Mesenteric fat pad (tissue), 1 donor: ENCODE data around the gene TANGO2. TPM values are rescaled to one million over a fixed set of nuclear protein-coding genes. Genes with fewer than 3 reads are reported as not detected.

Source experiments
- DNase-seq: peaks from one replicate; pipeline ENCODE4 v3.0.0-alpha.2; 2020; ENCODE audit warnings: low spot score
- total RNA-seq: library from RNA; stranded (reverse); fragmentation: NEBNext Ultra II Directional; extraction: Animal tissue kit (Norgen Biotek cat#: 25700); gene quantifications from one replicate; pipeline ENCODE4 v1.2.1, GENCODE V29; 2021
- donor health status: DM: yes; HTN: yes; CAD: no.

TANGO2 gene
- total RNA-seq, 1 donor from 2014 or later, result 34.8 TPM

DNA sequence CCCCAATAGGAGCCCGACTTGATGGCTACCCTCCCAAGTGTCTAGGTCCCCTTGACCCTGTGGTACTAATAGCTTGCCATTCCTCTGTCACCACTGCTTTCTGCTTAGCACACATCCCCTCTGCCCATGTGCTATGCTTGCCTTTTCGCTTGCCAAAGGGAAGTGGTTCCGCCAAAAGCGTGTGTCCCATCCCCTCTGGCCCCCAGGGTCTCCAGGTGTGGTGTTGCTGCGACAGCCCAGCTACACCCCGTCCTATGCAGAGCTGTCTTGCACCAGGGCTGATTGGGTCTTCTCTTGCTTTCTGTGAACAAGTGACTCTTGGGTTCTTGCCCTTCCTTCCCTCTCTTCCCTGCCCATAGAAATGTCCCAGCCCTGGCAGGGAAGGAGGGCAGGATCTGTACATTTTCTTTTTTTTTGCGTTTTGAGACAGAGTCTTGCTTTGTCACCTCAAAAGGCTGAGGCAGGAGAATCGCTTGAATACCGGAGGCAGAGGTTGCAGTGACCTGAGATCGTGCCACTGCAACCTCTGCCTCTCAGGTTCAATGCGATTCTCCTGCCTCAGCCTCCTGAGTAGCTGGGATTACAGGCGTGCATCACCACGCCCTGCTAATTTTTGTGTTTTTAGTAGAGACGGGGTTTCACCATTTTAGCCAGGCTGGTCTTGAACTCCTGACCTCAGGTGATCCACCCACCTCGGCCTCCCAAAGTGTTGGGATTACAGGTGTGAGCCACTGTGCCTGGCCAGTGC is 3.9 kb downstream of the TANGO2 start:
- DNase-seq, result no peak

DNA sequence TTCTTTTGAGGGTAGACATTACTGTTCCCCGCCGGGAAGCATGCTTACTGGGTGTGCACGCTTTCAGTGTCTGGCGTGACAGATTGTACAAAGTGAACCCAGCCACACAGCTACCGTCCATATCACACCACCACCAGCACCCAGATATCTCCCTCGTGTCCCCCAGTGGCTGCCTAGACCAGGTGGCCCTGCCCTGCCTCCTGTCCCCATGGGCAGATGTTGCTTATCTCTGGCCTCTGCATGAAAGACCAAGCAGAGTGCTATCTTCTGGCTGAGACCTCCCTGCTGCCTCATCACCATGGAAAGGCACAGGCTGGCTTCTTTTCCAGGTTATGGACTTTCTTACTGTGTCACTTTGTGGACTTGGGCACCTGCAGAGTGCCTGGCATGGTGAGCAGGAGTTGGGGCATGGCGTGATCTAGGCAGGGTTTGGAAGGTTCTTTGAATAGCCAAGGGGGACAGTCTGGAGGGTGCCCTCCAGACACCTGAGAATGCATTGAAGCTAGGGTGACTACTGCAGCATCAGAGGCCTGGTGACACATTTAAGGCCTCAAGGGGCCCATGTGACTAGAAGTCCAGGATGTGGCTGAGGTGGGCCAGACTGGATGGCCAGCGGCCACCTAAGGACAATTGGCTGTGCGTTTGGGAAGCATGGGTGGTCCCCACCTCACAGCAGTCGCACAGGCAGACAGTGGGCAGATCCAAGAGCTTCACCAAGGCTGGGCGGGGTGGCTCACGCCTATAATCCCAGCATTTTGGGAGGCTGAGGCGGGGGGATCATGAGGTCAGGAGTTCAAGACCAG is 4.7 kb downstream of the TANGO2 start:
- no peak for DNase-seq

DNA sequence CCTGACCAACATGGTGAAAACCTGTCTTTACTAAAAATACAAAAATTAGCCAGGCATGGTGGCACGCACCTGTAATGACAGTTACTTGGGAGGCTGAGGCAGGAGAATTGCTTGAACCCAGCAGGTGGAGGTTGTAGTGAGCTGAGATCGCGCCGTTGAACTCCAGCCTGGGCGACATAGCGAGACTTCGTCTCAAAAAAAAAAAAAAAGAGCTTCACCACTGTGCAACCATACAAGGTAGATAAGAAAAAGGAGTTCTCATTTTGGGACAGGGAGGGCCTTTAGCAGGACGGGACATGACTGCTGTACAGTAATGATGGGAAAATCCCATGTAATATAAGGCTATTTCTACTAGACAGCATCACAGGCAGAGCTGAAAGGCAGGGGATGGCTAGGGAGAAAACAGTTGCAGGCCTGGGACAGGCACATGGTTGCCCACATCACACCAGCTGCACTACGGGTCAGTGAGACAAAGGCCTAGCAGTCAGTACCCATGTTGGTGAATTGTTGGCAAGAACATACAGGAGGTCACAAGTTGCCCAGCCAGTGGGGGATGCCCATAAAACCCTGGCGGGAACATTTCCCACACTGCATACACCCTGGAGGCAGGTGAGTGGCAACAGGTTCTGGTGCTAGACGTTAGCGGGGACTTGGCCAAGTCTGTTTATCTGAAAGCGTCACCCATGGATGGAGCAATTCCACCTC is 5.4 kb downstream of the TANGO2 start:
- no peak for DNase-seq

DNA sequence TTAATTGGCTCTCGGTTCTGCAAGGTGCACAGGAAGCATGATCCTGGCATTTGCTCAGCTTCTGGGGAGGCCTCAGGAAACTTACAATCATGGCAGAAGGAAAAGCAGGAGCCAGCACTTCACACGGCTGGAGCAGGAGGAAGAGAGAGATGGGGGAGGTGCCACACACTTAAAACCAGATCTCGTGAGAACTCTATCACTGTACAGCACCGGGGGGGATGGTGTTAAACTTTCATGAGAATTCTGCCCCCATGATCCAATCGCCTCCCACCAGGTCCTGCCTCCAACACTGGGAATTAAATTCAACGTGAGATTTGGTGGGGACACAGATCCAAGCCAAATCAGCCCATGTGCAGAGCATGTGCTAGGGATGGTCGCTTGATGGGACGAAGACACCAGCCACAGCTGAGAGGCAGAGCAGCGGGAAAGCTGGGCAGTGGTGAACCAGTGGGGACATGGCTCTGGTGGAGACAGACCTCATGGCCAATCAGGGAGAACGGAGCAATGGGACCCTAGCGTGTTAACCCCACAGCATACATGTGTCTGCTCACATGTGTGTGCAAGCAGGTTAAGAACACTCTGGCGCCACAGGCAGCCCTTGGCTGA is 6.2 kb downstream of the TANGO2 start:
- no peak for DNase-seq

DNA sequence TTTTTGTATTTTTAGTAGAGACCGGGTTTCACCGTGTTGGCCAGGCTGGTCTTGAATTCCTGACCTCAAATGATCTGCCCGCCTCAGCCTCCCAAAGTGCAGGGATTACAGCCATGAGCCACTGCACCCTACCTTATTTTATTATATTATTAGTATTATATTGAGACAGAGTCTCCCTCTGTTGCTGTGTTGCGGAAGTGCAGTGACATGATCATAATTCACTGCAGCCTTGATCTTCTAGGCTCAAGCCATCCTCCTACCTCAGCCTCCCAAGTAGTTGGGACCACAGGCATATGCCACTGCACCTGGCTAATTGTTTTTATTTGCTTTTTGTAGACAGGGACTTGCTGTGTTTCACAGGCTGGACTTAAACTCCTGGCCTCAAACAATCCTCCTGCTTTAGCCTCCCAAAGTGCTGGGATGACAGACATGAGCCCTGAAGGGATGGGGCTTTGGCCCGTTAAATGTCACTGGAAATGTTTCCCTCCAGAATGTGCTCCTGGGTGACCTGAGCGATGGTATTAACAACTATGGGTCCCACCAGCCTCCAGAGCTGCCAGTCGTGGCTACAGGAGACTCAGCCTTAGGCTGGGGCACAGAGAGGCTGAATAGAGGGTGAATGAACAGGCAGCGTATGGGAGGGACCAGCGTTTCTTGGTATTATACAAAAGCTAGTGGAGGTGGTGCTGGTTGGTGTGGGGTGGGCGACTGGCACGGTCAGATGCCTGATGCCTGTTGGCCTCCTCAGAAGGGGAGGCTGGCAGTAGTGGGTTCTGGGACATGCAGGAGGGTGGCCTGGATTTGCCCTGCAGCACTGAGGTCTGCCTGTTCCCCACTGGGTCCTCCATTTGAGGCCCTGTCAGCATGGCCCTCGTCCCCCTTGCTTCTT is 7.3 kb downstream of the TANGO2 start:
- DNase-seq, result no peak

DNA sequence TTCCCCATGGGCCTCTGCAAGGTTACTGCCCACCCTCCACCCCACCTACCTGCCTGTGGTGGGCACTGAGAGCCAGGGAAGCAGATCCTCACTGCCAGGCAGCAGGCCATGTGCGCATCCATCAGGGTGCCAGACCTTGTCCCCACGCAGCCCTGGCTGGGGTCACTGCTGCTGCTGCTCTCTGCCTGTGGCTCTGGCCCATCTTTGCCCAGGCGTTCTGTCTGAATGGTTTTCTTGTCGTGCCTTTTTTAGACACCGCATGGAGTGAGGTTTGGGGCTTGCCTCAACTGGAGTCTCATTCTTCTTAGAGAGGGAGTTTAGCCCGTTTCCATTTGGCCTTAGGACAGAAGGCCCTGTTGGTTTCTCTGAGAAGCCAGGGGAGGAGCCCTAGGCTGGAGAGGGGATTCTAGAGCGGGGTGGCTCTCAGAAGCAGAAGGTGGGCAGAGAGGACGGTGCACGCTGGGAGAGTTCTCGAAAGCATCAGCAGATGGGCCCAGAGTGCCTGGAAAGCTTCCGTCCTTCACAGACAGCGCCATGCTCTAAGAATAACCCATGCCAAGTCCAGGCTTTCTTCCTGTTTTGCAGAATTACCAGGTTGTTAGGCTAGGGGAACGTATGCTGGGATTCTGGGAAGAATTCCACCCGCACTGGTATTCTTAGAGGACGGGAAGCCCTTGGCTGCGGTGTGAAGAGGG is 8.1 kb downstream of the TANGO2 start:
- no peak for DNase-seq

DNA sequence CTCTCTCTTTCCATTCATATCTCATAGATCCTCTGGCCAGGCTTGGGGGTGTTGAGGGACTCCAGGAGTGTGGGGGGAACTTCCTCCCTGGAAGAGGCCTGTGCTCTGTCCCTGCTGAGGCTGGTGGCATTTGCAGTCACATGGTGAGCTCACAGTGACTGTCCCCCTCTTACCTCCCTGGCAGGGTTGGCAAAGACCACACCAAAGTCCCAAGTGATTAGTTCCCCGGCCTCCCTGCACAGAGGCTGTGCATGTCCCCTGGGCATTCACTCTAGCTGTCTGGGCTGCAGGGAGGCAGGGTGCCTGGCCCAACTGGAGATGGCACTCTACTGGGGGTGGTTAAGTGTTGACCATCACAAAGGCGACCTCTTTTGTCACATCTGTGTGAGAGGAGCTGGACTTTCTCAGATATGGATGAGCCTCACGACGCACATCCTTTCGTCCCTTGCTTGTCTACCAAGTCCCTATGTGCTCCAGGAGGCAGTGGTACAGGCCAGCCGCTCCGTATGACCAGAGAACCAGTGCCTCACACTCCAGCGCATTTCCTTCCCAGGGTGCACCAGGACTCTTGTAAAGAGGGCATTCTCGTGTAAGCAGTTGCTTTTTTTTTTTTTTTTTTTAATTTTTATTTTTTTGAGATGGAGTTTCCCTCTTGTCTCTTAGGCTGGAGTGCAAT is 8.8 kb downstream of the TANGO2 start:
- DNase-seq, result no peak

DNA sequence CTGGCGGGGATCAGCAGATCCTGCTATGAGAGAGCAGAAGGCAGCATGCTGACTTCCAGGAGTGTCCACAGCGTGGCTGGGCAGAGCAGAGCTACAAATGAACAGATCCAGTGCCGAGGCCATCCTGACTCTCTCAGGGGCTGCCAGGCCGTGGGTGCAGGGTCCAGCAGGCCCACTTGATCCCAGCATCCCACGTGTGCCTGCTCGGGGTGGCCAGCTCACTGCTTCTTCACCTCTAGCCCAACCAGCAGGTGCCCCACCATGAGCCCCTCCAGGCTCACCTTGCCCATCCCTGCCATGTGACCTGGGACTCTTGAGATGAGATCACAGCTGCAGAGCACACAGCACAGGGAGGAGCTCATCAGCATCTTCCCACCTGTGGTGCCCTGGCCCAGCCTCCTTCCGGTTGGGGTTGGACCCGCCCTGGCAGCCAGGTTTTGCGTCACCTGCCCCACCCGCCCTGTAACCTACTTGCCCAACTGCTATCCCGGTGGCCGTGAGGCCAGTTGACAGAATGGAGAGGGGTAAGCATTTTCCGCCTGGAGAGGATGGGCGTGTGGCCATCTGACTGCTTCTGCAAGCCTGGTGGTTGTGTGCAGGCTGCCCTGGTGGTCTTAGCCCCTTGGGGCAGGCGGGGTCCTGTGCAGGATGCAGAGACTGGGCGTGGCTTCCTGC is 11.0 kb downstream of the TANGO2 start:
- no peak for DNase-seq

DNA sequence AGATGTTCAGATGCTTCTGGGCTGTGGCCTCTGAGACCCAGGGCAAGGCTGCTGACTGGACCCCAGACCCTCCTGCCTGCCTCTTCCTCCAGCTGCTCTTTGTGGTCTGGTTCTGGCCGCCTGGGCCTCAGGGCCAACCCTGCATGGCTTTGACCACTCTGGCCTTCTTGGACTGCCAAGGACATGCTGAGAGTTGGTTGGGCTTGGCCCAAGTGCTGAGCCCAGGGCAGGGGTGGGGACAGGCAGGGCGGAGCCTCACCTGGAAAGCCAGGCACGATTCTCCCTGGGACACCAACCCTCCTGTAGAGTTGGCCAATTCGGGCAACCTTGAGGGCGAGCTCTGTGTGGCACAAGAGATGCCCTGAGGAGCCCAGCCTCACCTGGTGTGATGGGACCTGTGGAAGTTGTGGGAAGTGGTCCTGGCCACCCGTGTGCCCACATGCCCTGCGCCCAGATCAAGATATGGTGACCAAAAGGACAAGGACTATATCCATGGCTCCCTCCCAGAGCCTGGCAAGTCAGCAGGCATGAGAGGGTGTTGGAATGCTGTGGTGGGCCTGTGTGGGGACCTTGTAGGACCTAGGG is 11.6 kb downstream of the TANGO2 start:
- DNase-seq, result no peak

DNA sequence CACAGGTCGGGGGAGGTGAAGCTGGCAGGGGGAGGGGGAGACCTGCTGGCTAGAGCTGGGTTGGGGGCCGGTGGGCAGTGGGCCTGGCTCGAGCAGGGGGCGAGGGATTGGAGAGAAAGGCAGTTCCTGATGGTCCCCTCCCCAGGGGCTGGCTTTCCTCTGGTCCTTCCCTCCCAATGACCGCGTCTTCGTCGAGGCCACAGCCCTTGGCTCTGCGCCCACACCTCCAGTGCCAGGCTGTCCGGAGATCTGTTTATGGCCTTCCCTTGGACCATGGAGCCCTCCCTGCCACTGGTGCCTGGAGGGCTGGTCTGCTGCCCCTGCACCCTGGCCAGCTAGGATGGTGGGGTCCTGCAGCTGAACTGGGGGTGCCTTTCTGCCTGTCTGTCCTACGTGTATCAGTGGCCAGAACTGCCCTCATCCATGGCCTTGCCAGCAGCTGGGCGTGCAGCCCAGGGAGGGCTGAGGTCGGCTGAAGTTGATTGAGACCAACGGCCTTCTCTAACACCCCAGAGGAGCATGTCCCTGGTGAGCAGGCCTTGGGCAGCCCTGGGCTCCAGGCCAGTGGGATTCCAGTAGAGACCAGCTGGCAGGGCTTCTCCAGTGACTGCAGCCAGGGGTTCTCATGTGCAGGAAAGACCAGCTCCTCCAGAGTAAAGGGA is 12.3 kb downstream of the TANGO2 start:
- no peak for DNase-seq

DNA sequence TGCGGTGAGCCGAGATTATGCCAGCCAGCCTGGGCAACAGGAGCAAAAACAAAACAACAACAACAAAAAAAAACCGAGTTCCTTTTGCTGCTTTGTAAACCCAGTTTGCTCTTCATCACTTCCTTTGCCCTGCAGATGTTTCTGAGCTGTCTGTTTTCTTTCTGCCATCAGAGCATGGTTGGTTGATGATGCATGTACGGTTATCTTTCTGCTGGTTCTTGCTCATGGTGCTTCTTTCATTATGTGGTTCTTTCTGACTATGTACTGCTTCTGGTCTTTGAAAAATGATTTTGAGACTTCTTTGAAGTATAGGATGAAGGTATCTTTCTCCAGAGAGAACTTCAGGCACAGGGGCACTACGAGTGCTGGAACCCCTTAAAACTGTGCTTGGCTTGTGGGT is 13.2 kb downstream of the TANGO2 start:
- DNase-seq, result no peak

DNA sequence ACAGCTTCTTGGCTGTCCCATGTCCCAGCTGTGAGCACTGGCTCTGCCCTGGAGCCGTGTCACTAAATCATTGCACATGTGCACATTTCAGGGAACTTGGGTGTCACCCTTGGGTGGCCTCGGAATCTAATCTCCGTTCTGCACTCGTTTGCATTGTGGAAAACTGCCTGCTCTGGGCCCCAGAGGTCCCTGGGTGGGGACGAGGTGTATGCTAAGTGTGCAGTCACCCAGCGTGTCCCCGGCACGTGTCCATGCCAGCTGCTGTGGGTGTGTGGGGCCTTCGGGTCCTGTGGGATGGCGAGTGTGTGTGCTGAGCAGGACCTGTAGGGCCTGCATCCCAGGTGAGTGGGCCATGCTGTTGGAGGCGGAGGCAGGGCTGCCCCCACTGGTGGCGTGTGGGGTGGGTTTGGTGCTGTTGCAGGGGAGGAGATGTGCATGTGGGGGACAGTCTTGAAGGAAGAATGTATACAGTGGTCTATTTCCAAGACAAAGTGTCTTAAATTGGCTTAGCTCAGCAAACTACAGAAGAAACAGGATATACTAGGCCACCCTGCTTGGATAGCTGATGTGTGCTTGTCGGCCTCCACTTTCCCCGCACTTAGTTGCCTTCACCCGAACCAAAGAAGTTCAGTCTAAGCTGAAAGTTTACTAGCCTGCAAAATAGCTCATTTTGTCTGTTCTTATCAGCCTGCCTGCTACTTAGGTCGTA is 14.6 kb downstream of the TANGO2 start:
- no peak for DNase-seq

DNA sequence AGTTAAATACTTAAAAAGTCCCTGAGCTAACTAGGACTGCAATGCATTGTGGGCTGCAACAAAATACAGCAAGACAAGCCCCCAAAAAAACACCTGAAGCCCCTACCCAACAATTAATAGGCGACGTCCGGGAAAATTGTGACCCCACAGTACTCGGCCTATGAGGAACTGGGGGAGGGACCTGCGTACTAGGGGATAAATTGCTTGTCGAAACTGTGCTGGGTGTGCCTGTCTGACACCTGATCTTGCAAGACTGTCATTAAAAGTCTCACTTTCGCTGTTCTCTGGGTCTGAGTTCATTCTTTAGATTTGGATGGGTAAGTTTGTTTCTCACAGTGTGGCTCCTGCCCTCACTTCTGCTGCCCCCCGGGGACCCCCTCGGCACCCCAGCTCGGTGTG is 15.2 kb downstream of the TANGO2 start:
- DNase-seq, result no peak

DNA sequence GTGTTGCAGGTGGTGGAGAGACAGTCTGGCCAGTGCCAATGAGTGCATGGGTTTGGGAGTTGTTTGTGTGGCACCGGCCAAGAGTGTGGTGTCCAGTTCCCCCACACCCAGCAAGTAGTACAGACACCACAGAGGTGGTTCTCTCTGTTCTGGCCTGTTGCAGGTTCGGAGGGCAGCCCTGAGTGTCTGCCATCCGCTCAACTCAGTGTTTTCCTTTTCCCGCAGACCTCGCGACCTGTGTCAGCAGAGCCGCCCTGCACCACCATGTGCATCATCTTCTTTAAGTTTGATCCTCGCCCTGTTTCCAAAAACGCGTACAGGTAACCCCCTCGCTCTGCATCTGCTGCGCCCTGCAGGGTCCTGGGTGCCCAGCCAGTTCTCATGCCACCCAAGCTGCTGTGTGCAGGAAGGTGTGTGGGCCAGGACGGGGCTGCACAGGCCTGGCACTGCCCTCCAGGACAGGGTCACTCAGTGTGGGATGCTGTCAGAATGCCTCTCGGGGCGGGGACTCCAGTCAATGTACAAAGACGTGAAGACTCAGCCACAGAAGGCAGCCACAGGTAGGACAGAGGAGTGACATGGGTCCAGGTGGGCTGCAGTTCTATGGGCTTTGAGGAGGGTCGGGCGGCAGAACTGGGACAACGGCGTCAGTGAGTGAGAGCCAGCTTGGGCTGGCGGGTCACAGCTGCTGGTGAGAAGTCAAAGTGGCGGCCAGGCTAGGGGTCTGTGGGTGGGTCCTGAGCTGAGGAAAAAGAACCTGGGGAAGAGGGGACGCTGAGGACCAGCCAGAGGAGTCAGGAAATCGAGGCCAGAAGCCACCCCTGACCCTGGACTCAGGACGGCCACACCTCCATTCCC is 15.9 kb downstream of the TANGO2 start:
- DNase-seq, result no peak

DNA sequence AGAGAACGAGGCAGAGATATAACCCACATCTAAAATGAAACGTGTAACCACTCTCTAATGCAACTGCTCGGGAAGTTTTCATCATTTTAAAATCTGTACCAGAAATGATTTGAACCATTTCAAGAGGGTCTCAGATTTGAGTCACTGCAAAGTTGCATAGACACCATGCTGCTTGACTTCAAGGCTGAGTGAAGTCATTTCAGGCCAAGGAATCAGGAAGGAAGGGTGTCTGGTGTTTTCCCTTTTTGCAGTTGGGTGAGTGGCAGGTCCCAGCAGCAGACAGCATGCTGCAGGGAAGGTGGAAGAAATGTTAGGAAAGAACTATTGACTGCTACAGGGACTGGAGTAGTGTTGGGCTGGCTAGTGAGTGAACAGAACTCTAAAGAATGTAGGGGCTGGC is 16.5 kb downstream of the TANGO2 start:
- no peak for DNase-seq

DNA sequence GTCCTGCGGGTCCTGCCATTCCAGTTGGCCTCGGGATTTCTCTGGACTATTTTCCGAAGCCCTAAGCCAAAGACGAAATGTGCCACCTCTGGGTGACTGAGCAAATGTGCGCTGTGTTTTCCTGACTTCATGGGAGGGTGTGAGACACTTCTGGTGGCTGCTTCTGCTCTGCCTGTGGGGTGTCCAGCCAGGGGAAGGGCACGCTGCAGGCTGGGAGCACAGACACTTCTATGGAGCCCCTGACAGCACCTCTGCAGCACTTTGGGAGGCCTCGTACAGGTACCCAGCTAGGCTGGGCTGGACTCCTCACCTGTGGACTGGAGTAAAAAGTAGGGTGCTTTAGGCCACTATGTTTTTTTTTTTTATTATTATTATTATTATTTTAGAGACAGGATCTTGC is 17.7 kb downstream of the TANGO2 start:
- DNase-seq, result no peak
